ENCODE results near the gene KIFAP3. TPM values are rescaled to one million over a fixed set of nuclear protein-coding genes. Genes with fewer than 3 reads are reported as not detected.

The KIFAP3 gene
- total and polyA plus RNA-seq, 2 of the 8 experiments (the other 6 are each of a cell fraction or from before 2014, with no cell fraction given) = 1.3 to 3.2 TPM

GRCh38 chr1:169873582-169874199, 200.8 kb downstream of the KIFAP3 start (continued):
- TF ChIP-seq SP4 (IDR thresholded peaks at IDR 0.05; ENCODE audit: low read length) (no peak), YY1 (IDR thresholded peaks at IDR 0.05; ENCODE audit: low read depth, low read length) (no peak), BACH1 (IDR thresholded peaks at IDR 0.05; ENCODE audit: low read length) (no peak), GABPA (IDR thresholded peaks at IDR 0.05; ENCODE audit: borderline replicate concordance, insufficient read depth, low read length) (no peak), POU5F1 (IDR thresholded peaks at IDR 0.05; ENCODE audit: low read depth, low read length) (no peak)

Measured in H1 (cell line).